GM12864 (cell line): ENCODE measurements around the gene SLC37A1.

Experiments used
- DNase-seq: peaks from one replicate; pipeline ENCODE4 v3.0.0-alpha.2; 2011; ENCODE audit warnings: low read depth
- H3K4me3 ChIP-seq: 2 replicates; pipeline ENCODE4 v1.5.1; 2011; ENCODE audit warnings: mild to moderate bottlenecking, low read depth, low read length, control low read depth
- CTCF ChIP-seq: IDR thresholded peaks from 2 replicates; pipeline ENCODE4 v1.5.1; 2011; ENCODE audit warnings: low read depth, mild to moderate bottlenecking, moderate library complexity, low read length, control low read depth, inconsistent platforms; ENCODE audit errors: missing control alignments

Gene SLC37A1

GRCh38 chr21:42558368-42558767 is 44.7 kb downstream of the SLC37A1 start:
- no peak for DNase-seq
- H3K4me3 ChIP-seq = no peak overlapping the region
- no peak for TF ChIP-seq CTCF

GRCh38 chr21:42558846-42559245 is 45.2 kb downstream of the SLC37A1 start:
- TF ChIP-seq CTCF = no peak
- H3K4me3 ChIP-seq = no peak overlapping the region
- no peak for DNase-seq

- H3K4me3 ChIP-seq = no peak overlapping the region
- TF ChIP-seq CTCF = no peak
- DNase-seq = no peak
Observed at GRCh38 chr21:42559326-42559725, 45.7 kb downstream of the SLC37A1 start.

- no peak for TF ChIP-seq CTCF
- no peak for DNase-seq
Observed at GRCh38 chr21:42560517-42561179, 47.0 kb downstream of the SLC37A1 start.

GRCh38 chr21:42561762-42562650 is 48.4 kb downstream of the SLC37A1 start:
- peak; percentile 34 for DNase-seq
- TF ChIP-seq CTCF = no peak
- no peak overlapping the region for H3K4me3 ChIP-seq

More at GRCh38 chr21:42560517-42561179, 47.0 kb downstream of the SLC37A1 start:
- H3K4me3 ChIP-seq = no peak overlapping the region

- TF ChIP-seq CTCF = no peak
Observed at GRCh38 chr21:42562816-42563215, 49.2 kb downstream of the SLC37A1 start.

More at GRCh38 chr21:42562816-42563215, 49.2 kb downstream of the SLC37A1 start:
- H3K4me3 ChIP-seq = no peak overlapping the region
- no peak for DNase-seq
